ENCODE measurements around the gene GDF3.

Gene GDF3

GRCh38 chr12:7668171-7668570, 27.4 kb downstream of the GDF3 start:
- H3K4me3 ChIP-seq (ENCODE audit: low read depth, low read length): no peak overlapping the region
- H2AK5ac ChIP-seq (ENCODE audit: low read length): no peak overlapping the region
- H2AFZ ChIP-seq (ENCODE audit: insufficient read depth, low read length, poor library complexity): no peak overlapping the region
- no peak for DNase-seq
- H3K4ac ChIP-seq (ENCODE audit: low read depth, low read length): no peak overlapping the region
- H3K9ac ChIP-seq (ENCODE audit: low read length): no peak overlapping the region
- no peaks in the 10 kb centered on the region for H3K36me3 ChIP-seq (ENCODE audit: control insufficient read depth in 1 of 2, insufficient read depth in 2 of 2, low read length in 2 of 2)
- H2BK120ac ChIP-seq (ENCODE audit: insufficient read depth, low read length, poor library complexity): no peak overlapping the region
- no peak overlapping the region for H3K14ac ChIP-seq (ENCODE audit: low read length)
- H3K27me3 ChIP-seq (ENCODE audit: insufficient read depth, low read length): no peaks in the 10 kb centered on the region
- no peak overlapping the region for H3K23ac ChIP-seq (ENCODE audit: low read length)
- WGBS (ENCODE audit: extremely low coverage, insufficient coverage, insufficient read length): no CpG with 5 or more reads among the region's 5 CpGs
- no peak overlapping the region for H4K91ac ChIP-seq (ENCODE audit: low read depth, low read length)
- no peak overlapping the region for H2BK5ac ChIP-seq (ENCODE audit: low read depth, low read length, poor library complexity)
- H3K79me2 ChIP-seq (ENCODE audit: control insufficient read depth, insufficient read depth, low read length, poor library complexity): no peaks in the 10 kb centered on the region
- H3K79me1 ChIP-seq (ENCODE audit: low read length): no peaks in the 10 kb centered on the region
- no peaks in the 10 kb centered on the region for H3K9me3 ChIP-seq (ENCODE audit: insufficient read depth, low read depth, low read length)
- no peak overlapping the region for H3K4me2 ChIP-seq (ENCODE audit: low read length)
- no peak overlapping the region for H3K18ac ChIP-seq (ENCODE audit: low read length)
- no peak overlapping the region for H2BK12ac ChIP-seq (ENCODE audit: low read length)
- no peak overlapping the region for H4K12ac ChIP-seq (ENCODE audit: low read depth, low read length)
- H4K8ac ChIP-seq (ENCODE audit: low read depth, low read length): no peak overlapping the region
- no peak overlapping the region for H3K27ac ChIP-seq (ENCODE audit: low read depth, low read length)
- no peaks in the 10 kb centered on the region for H3K4me1 ChIP-seq (ENCODE audit: control insufficient read depth in 1 of 2, insufficient read depth in 2 of 2, low read length in 2 of 2)

DNA sequence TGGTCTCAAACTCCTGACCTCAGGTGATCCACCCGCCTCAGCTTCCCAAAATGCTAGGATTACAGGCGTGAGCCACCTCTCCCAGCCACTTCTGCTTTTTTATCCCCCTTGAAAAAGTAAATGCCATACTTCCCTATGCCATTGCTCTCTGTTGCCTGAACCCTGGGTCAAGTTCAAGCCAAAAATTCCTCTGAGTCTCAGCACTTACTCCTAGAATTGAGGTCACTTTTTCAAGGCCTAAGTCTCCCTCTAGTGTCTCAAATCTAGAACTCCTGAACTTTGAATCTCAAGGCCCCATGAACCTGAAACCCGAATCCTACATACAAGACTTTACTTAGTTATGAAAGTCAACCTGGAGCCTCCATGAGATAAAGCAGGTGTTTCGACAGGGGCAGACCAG, 28.4 kb downstream of the GDF3 start:
- Histone ChIP-seq H3K4me2 (ENCODE audit: low read length) (no peak overlapping the region), H2BK12ac (ENCODE audit: low read length) (no peak overlapping the region), H2AK5ac (ENCODE audit: low read length) (no peak overlapping the region), H3K36me3 (ENCODE audit: control insufficient read depth in 1 of 2, insufficient read depth in 2 of 2, low read length in 2 of 2) (no peaks in the 10 kb centered on the region), H4K91ac (ENCODE audit: low read depth, low read length) (no peak overlapping the region), H3K79me1 (ENCODE audit: low read length) (no peaks in the 10 kb centered on the region), H3K4me3 (ENCODE audit: low read depth, low read length) (no peak overlapping the region), H3K27ac (ENCODE audit: low read depth, low read length) (no peak overlapping the region), H3K4me1 (ENCODE audit: control insufficient read depth in 1 of 2, insufficient read depth in 2 of 2, low read length in 2 of 2) (no peaks in the 10 kb centered on the region), H4K12ac (ENCODE audit: low read depth, low read length) (no peak overlapping the region), H3K9ac (ENCODE audit: low read length) (no peak overlapping the region), H2BK120ac (ENCODE audit: insufficient read depth, low read length, poor library complexity) (no peak overlapping the region), H4K8ac (ENCODE audit: low read depth, low read length) (no peak overlapping the region), H3K27me3 (ENCODE audit: insufficient read depth, low read length) (no peaks in the 10 kb centered on the region), H3K4ac (ENCODE audit: low read depth, low read length) (no peak overlapping the region), H3K23ac (ENCODE audit: low read length) (no peak overlapping the region), H3K14ac (ENCODE audit: low read length) (no peak overlapping the region), H3K18ac (ENCODE audit: low read length) (no peak overlapping the region), H2AFZ (ENCODE audit: insufficient read depth, low read length, poor library complexity) (no peak overlapping the region), H3K9me3 (ENCODE audit: insufficient read depth, low read depth, low read length) (no peaks in the 10 kb centered on the region), H2BK5ac (ENCODE audit: low read depth, low read length, poor library complexity) (no peak overlapping the region), H3K79me2 (ENCODE audit: control insufficient read depth, insufficient read depth, low read length, poor library complexity) (no peaks in the 10 kb centered on the region)
- peak in 1 of 2 donors; percentile 54 for DNase-seq
- no CpG with 5 or more reads among the region's 4 CpGs for WGBS (ENCODE audit: extremely low coverage, insufficient coverage, insufficient read length)

DNA sequence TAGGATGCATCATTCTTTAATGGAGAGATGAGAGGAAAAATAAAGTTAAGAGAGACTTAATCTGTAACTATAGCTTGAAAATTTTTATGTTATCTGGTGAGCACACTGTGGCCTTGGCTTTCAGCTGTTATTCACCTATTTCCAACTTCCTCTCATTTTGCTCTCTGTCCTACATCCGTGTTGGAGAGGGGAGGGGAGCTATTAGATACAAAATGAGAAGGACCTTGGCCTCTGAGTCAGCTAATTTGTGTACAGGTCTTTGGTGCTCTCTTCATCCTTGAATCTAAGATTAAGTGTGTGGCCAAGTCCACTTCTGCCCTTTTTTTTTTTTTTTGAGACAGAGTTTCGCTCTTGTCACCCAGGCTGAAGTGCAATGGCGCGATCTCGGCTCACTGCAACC, 29.0 kb downstream of the GDF3 start:
- Histone ChIP-seq H4K12ac (ENCODE audit: low read depth, low read length) (no peak overlapping the region), H3K79me2 (ENCODE audit: control insufficient read depth, insufficient read depth, low read length, poor library complexity) (no peaks in the 10 kb centered on the region), H3K79me1 (ENCODE audit: low read length) (no peaks in the 10 kb centered on the region), H3K36me3 (ENCODE audit: control insufficient read depth in 1 of 2, insufficient read depth in 2 of 2, low read length in 2 of 2) (no peaks in the 10 kb centered on the region), H3K18ac (ENCODE audit: low read length) (no peak overlapping the region), H3K4ac (ENCODE audit: low read depth, low read length) (no peak overlapping the region), H3K9ac (ENCODE audit: low read length) (no peak overlapping the region), H3K27ac (ENCODE audit: low read depth, low read length) (no peak overlapping the region), H2AFZ (ENCODE audit: insufficient read depth, low read length, poor library complexity) (no peak overlapping the region), H3K9me3 (ENCODE audit: insufficient read depth, low read depth, low read length) (no peaks in the 10 kb centered on the region), H2BK5ac (ENCODE audit: low read depth, low read length, poor library complexity) (no peak overlapping the region), H3K4me1 (ENCODE audit: control insufficient read depth in 1 of 2, insufficient read depth in 2 of 2, low read length in 2 of 2) (no peaks in the 10 kb centered on the region), H2BK12ac (ENCODE audit: low read length) (no peak overlapping the region), H4K8ac (ENCODE audit: low read depth, low read length) (no peak overlapping the region), H3K23ac (ENCODE audit: low read length) (no peak overlapping the region), H3K4me3 (ENCODE audit: low read depth, low read length) (no peak overlapping the region), H2AK5ac (ENCODE audit: low read length) (no peak overlapping the region), H2BK120ac (ENCODE audit: insufficient read depth, low read length, poor library complexity) (no peak overlapping the region), H3K14ac (ENCODE audit: low read length) (no peak overlapping the region), H3K4me2 (ENCODE audit: low read length) (no peak overlapping the region), H4K91ac (ENCODE audit: low read depth, low read length) (no peak overlapping the region), H3K27me3 (ENCODE audit: insufficient read depth, low read length) (no peaks in the 10 kb centered on the region)
- no CpG with 5 or more reads among the region's 5 CpGs for WGBS (ENCODE audit: extremely low coverage, insufficient coverage, insufficient read length)
- DNase-seq: no peak

- Histone ChIP-seq H4K91ac (ENCODE audit: low read depth, low read length) (no peak overlapping the region), H3K4me1 (ENCODE audit: control insufficient read depth in 1 of 2, insufficient read depth in 2 of 2, low read length in 2 of 2) (no peaks in the 10 kb centered on the region), H3K4me3 (ENCODE audit: low read depth, low read length) (no peak overlapping the region), H2BK12ac (ENCODE audit: low read length) (no peak overlapping the region), H3K4me2 (ENCODE audit: low read length) (no peak overlapping the region), H2AK5ac (ENCODE audit: low read length) (no peak overlapping the region), H3K27ac (ENCODE audit: low read depth, low read length) (no peak overlapping the region), H2BK5ac (ENCODE audit: low read depth, low read length, poor library complexity) (no peak overlapping the region), H3K23ac (ENCODE audit: low read length) (no peak overlapping the region), H3K4ac (ENCODE audit: low read depth, low read length) (no peak overlapping the region), H3K9me3 (ENCODE audit: insufficient read depth, low read depth, low read length) (no peaks in the 10 kb centered on the region), H4K12ac (ENCODE audit: low read depth, low read length) (no peak overlapping the region), H2AFZ (ENCODE audit: insufficient read depth, low read length, poor library complexity) (no peak overlapping the region), H3K18ac (ENCODE audit: low read length) (no peak overlapping the region), H2BK120ac (ENCODE audit: insufficient read depth, low read length, poor library complexity) (no peak overlapping the region), H3K14ac (ENCODE audit: low read length) (no peak overlapping the region), H3K79me1 (ENCODE audit: low read length) (no peaks in the 10 kb centered on the region), H3K27me3 (ENCODE audit: insufficient read depth, low read length) (no peaks in the 10 kb centered on the region), H4K8ac (ENCODE audit: low read depth, low read length) (no peak overlapping the region), H3K9ac (ENCODE audit: low read length) (no peak overlapping the region), H3K79me2 (ENCODE audit: control insufficient read depth, insufficient read depth, low read length, poor library complexity) (no peaks in the 10 kb centered on the region), H3K36me3 (ENCODE audit: control insufficient read depth in 1 of 2, insufficient read depth in 2 of 2, low read length in 2 of 2) (no peaks in the 10 kb centered on the region)
- no peak for DNase-seq
- no CpG with 5 or more reads among the region's 5 CpGs for WGBS (ENCODE audit: extremely low coverage, insufficient coverage, insufficient read length)
Observed at GRCh38 chr12:7661741-7662140, 33.8 kb downstream of the GDF3 start.
